ENCODE measurements around the gene LRRC74A. TPM values are rescaled to one million over a fixed set of nuclear protein-coding genes. Genes with fewer than 3 reads are reported as not detected.
"Not testable (repeated sequence)": the region's sequence is repeated elsewhere in the genome, so short reads cannot be mapped to it uniquely, and the experiment has no call there.

LRRC74A gene
- total RNA-seq, 1 experiment from 2014 or later: not detected

- DNase-seq (ENCODE audit: low spot score); in situ Hi-C loops (cut with HindIII; ENCODE audit: low sequenced_read_pairs): not testable (repeated sequence)
Measured at GRCh38 chr14:76914533-76915081, 88.4 kb downstream of the LRRC74A start.

DNA sequence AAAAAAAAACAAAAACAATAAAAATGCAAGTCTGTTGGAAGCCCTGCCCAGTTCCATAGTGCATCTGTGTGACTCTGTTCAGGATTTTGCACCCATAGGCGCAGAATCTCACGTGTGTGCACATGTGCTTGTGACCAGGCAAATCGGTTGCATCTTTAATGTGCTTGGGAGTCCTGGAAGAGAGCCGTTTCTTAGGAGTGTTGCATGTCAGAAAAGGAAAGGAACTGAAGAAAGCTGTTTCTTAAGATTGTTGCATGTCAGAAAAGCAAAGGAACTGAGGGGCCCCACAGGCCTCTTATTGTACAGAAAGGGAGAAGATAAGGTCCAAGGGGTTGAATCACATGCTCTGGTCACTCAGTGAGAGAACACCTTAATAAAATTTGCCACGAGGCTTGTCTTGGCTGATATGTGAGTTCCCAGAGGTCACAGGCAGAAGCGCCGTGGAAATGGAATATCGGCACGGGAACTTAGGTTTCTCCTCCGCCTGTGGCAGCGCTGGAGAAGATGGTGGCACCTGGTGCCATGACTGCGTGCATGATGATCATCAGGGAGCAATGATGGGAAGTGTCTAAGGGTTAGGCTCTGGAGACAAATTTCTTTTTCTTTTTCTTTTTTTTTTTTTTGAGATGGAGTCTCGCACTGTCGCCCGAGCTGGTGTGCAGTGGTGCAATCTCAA, 90.0 kb downstream of the LRRC74A start:
- DNase-seq (ENCODE audit: low spot score): no peak
- in situ Hi-C loops (cut with HindIII; ENCODE audit: low sequenced_read_pairs): no loop called here

- in situ Hi-C loops (cut with HindIII; ENCODE audit: low sequenced_read_pairs): no loop called here
- peak; percentile 61 for DNase-seq (ENCODE audit: low spot score)
Measured at GRCh38 chr14:76917158-76917596, 91.0 kb downstream of the LRRC74A start.

GRCh38 chr14:76917745-76918255, 91.6 kb downstream of the LRRC74A start:
- in situ Hi-C loops (cut with HindIII; ENCODE audit: low sequenced_read_pairs): no loop called here
- peak; percentile 63 for DNase-seq (ENCODE audit: low spot score)

DNA sequence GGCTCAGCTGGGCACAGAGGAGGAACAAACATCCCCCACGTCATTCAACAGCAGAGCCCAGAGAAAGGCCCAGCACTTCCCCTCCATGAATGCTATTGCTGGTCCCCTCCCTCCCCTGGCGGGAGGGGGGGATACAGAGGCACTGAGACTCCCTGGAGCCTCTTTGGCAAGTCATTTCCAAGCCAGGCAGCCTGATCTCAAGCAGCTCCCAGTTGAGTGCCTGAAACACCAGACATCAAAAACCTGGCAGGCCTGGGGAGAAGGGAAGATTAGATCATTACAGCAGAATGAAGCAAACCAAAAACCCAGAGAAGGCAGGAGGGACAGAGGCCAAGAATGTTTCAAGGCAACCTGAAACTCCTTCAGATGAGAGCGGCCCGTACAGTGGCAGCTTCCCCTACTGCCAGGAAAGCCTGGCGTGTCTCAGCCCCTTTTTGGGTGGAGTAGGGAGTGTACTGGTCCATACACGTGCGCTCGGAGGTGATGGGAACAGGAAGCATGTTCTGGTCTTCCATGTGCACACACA, 92.1 kb downstream of the LRRC74A start:
- in situ Hi-C loops (cut with HindIII; ENCODE audit: low sequenced_read_pairs): no loop called here

DNA sequence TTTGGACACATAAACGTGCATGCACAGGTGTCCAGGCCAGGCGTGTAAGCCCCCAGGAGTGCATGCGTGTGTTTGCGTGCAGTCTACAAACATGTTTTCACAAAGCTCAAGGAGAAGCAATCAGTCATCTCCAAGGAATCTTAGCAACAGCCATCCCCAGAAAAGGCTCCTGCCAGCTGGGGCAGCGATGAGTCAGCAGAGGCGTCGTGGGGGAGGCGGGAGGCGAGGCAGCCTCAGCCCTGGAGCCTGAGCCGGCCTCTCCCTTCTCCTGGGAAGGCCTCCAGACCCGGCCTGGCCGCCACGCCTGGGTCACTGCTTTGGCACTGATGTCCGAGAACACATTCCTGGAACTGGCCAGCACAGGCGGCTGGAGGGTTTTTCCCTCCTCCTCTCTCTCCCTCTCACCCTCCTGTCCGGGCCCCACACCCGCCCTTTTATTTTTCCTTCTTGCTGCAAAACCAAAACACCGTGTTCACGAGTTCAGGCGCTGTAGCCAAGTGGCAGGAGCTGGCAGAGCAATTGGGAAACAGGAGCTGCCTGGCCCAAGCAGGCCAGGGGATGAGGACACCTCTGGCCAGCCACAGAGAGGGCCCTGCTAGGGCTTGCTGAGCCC, 92.7 kb downstream of the LRRC74A start:
- peak; percentile 97 for DNase-seq (ENCODE audit: low spot score)
- in situ Hi-C loops (cut with HindIII; ENCODE audit: low sequenced_read_pairs): no loop called here

More for the DNA sequence above, 92.1 kb downstream of the LRRC74A start:
- DNase-seq (ENCODE audit: low spot score): peak; percentile 68

Other genes starting within 250 kb of the LRRC74A start
- 8.6 and 11.6 TPM in 2 replicates for gene VASH1, start 64.9 kb upstream of the LRRC74A start, total RNA-seq (2014; rRNA removed; shearing (Covaris generic))
- 4.8 and 7.0 TPM in 2 replicates for gene ANGEL1, start 13.5 kb upstream of the LRRC74A start, total RNA-seq (2014; rRNA removed; shearing (Covaris generic))
- 57.2 and 59.4 TPM in 2 replicates for gene IRF2BPL, start 202.3 kb downstream of the LRRC74A start, total RNA-seq (2014; rRNA removed; shearing (Covaris generic))